OCI-LY3 (cell line): Measurements from ENCODE around the gene HOXA7.

Experiments used
- H2AFZ ChIP-seq: fragments of 200-600, 300-600 bp; shearing (Covaris generic); 2 replicates; pipeline ENCODE4 v1.6.0; 2014; ENCODE audit warnings: antibody characterized with exemption, low read depth, low read length
- H3K27ac ChIP-seq: fragments of 200-600, 300-600 bp; sonication (generic); 2 replicates; pipeline ENCODE4 v1.5.1; 2014; ENCODE audit warnings: mild to moderate bottlenecking, low read length, moderate library complexity, mixed read lengths
- H3K27me3 ChIP-seq: fragments of 200-600, 300-600 bp; sonication (generic); 2 replicates; pipeline ENCODE4 v1.6.1; 2014; ENCODE audit warnings: low read depth, low read length, mixed read lengths
- H3K36me3 ChIP-seq: fragments of 200-600, 300-600 bp; sonication (generic); replicated peaks from 2 replicates; pipeline ENCODE3; 2014; ENCODE audit warnings: low read depth, low read length, mixed read lengths
- H3K4me1 ChIP-seq: fragments of 300-600, 200-600 bp; sonication (generic); 2 replicates; pipeline ENCODE4 v1.6.1; 2014; ENCODE audit warnings: low read length, mixed read lengths
- H3K4me2 ChIP-seq: fragments of 200-600, 300-600 bp; sonication (generic); 2 replicates; pipeline ENCODE4 v1.6.1; 2014; ENCODE audit warnings: low read length, mixed read lengths
- H3K4me3 ChIP-seq: fragments of 300-600, 200-600 bp; sonication (generic); 2 replicates; pipeline ENCODE4 v1.5.1; 2014; ENCODE audit warnings: antibody characterized with exemption, mild to moderate bottlenecking, low read length, moderate library complexity
- H3K79me2 ChIP-seq: fragments of 300-600, 200-600 bp; shearing (Covaris generic); 2 replicates; pipeline ENCODE4 v1.6.1; 2014; ENCODE audit warnings: mild to moderate bottlenecking, low read length, mixed read lengths
- H3K9ac ChIP-seq: fragments of 300-600, 200-600 bp; shearing (Covaris generic); 2 replicates; pipeline ENCODE4 v1.6.0; 2014; ENCODE audit warnings: mild to moderate bottlenecking, low read length, moderate library complexity
- H3K9me3 ChIP-seq: fragments of 200-600, 300-600 bp; shearing (Covaris generic); 2 replicates; pipeline ENCODE4 v1.6.1; 2014; ENCODE audit warnings: low read length, mixed read lengths; ENCODE audit not compliant: insufficient read depth
- H4K20me1 ChIP-seq: fragments of 200-600, 300-600 bp; sonication (generic); 2 replicates; pipeline ENCODE4 v1.6.1; 2016; ENCODE audit warnings: low read length, mixed read lengths; ENCODE audit not compliant: insufficient read depth
- EZH2phosphoT487 ChIP-seq: fragments of 200-600 bp; shearing (Covaris generic); IDR thresholded peaks from 2 replicates; pipeline ENCODE4 v1.6.1; 2018; ENCODE audit warnings: antibody characterized with exemption, mixed run types, low read depth
- TF ChIP-seq, protein P1 (sequence below): fragments of 200-600, 300-600 bp; sonication (generic); IDR thresholded peaks from 2 replicates; pipeline ENCODE4 v1.5.1; 2014; ENCODE audit warnings: antibody characterized with exemption, low read length, low read depth

The HOXA7 gene

GRCh38 chr7:27155816-27156507, 513 bp downstream of the HOXA7 start:
- H2AFZ ChIP-seq = no peak overlapping the region
- H3K36me3 ChIP-seq = no peaks in the 10 kb centered on the region
- 0 out of 2 replicates have a peak, but pooled peaks cover 9% of the 10 kb centered on the region for H3K4me1 ChIP-seq
- no peak overlapping the region for H3K4me3 ChIP-seq
- no peaks in the 10 kb centered on the region for H3K79me2 ChIP-seq
- no peaks in the 10 kb centered on the region for H4K20me1 ChIP-seq
- no peaks in the 10 kb centered on the region for H3K9me3 ChIP-seq
- no peak overlapping the region for H3K27ac ChIP-seq
- no peaks in the 10 kb centered on the region for H3K27me3 ChIP-seq
- no peak overlapping the region for H3K4me2 ChIP-seq
- H3K9ac ChIP-seq = no peak overlapping the region
- TF ChIP-seq, protein P1, sequence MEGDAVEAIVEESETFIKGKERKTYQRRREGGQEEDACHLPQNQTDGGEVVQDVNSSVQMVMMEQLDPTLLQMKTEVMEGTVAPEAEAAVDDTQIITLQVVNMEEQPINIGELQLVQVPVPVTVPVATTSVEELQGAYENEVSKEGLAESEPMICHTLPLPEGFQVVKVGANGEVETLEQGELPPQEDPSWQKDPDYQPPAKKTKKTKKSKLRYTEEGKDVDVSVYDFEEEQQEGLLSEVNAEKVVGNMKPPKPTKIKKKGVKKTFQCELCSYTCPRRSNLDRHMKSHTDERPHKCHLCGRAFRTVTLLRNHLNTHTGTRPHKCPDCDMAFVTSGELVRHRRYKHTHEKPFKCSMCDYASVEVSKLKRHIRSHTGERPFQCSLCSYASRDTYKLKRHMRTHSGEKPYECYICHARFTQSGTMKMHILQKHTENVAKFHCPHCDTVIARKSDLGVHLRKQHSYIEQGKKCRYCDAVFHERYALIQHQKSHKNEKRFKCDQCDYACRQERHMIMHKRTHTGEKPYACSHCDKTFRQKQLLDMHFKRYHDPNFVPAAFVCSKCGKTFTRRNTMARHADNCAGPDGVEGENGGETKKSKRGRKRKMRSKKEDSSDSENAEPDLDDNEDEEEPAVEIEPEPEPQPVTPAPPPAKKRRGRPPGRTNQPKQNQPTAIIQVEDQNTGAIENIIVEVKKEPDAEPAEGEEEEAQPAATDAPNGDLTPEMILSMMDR = no peak
- TF ChIP-seq EZH2phosphoT487 = no peak

DNA sequence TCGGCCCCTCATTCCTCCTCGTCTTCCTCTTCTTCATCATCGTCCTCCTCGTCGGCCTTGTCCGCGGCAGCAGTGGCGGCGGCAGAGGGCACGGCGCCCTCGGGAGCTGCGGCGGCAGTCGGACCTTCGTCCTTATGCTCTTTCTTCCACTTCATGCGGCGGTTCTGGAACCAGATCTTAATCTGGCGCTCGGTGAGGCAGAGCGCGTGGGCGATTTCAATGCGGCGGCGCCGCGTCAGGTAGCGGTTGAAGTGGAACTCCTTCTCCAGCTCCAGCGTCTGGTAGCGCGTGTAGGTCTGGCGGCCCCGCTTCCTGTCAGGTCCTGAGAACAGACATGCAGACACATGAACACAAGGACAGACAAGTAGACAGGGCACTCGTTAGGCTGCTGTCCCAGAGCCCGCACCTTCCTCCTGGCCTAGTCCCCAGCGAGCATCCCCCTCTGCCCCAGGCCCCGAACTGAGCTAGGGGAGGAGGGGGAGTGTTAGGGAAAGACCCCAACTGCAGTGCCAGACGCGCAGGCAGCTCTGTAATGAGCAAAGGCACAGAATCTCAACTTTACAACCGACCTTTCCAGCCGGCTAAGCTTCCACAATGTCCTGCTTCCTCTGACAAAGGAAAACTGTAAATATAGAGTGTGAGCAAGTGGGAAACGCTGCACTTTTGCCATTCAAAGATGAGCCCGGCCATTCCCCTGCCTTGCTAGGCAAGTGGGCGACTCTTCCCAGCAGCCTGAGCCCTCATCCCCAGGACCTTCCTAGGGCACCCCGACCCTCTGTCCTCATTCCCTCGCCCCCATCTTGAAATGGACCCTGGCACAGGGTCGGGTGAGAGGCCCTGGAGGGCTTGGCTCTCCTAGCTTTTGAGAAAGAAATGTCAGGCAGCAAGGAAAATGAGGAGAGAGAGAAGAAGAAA, 1.3 kb downstream of the HOXA7 start:
- H3K4me2 ChIP-seq = no peak overlapping the region
- H3K4me1 ChIP-seq = 0 out of 2 replicates have a peak, but pooled peaks cover 7% of the 10 kb centered on the region
- TF ChIP-seq, protein P1 = no peak
- TF ChIP-seq EZH2phosphoT487 = no peak
- no peaks in the 10 kb centered on the region for H3K36me3 ChIP-seq
- H3K79me2 ChIP-seq = peaks cover under 1% of the 10 kb centered on the region; the same call in 1 of the 2 replicates
- no peak overlapping the region for H2AFZ ChIP-seq
- no peaks in the 10 kb centered on the region for H3K27me3 ChIP-seq
- no peak overlapping the region for H3K27ac ChIP-seq
- H3K4me3 ChIP-seq = no peak overlapping the region
- H4K20me1 ChIP-seq = no peaks in the 10 kb centered on the region
- no peaks in the 10 kb centered on the region for H3K9me3 ChIP-seq
- no peak overlapping the region for H3K9ac ChIP-seq

- H3K27me3 ChIP-seq = no peaks in the 10 kb centered on the region
- TF ChIP-seq, protein P1 = no peak
- TF ChIP-seq EZH2phosphoT487 = no peak
- H4K20me1 ChIP-seq = no peaks in the 10 kb centered on the region
These were observed 2.1 kb downstream of the HOXA7 start for GRCh38 chr7:27154369-27154768.

DNA sequence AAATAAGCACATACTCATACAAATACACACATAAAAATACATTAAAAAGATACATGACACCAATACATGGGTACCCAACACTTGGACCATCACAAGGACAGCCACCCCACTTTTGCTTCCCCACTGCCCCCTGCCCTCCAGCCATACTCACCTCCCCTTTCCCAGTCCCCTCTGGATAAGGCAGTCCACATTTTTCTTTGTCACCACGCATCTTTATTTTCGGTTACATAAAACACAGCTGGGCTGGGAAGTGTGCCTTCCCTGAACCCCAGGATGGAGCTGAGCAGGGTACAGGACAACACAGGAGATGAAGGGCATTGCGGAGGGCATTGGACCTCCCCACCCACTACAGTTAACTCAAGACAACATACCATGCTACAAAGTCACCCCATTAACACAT, 2.9 kb downstream of the HOXA7 start:
- Histone ChIP-seq H3K79me2 (peaks cover 12% of the 10 kb centered on the region), H4K20me1 (no peaks in the 10 kb centered on the region), H2AFZ (no peak overlapping the region), H3K9ac (no peak overlapping the region), H3K9me3 (no peaks in the 10 kb centered on the region), H3K4me3 (no peak overlapping the region), H3K27me3 (no peaks in the 10 kb centered on the region), H3K4me1 (peaks cover 10% of the 10 kb centered on the region; the same call in 1 of the 2 replicates), H3K27ac (no peak overlapping the region), H3K4me2 (no peak overlapping the region), H3K36me3 (no peaks in the 10 kb centered on the region)
- TF ChIP-seq, protein P1 = no peak
- TF ChIP-seq EZH2phosphoT487 = no peak

More at GRCh38 chr7:27154369-27154768, 2.1 kb downstream of the HOXA7 start:
- Histone ChIP-seq H3K79me2 (peaks cover 9% of the 10 kb centered on the region), H2AFZ (no peak overlapping the region), H3K9ac (no peak overlapping the region), H3K36me3 (no peaks in the 10 kb centered on the region), H3K9me3 (no peaks in the 10 kb centered on the region), H3K4me2 (no peak overlapping the region), H3K4me1 (peaks cover 7% of the 10 kb centered on the region; the same call in 1 of the 2 replicates), H3K4me3 (no peak overlapping the region), H3K27ac (no peak overlapping the region)
